HepG2 (cell line): ENCODE measurements around the gene HMGCS2. TPM values are rescaled to one million over a fixed set of nuclear protein-coding genes. Genes with fewer than 3 reads are reported as not detected.

Experiments used
- ARID4A ChIP-seq: sonication (generic); formaldehyde crosslinking; IDR thresholded peaks from 2 replicates; pipeline ENCODE4 v1.5.0; 2020; ENCODE audit warnings: mild to moderate bottlenecking, missing genetic modification reagents, borderline replicate concordance
- HOXA9 ChIP-seq: sonication (generic); formaldehyde crosslinking; IDR thresholded peaks from 2 replicates; pipeline ENCODE4 v1.8.1; 2022; ENCODE audit warnings: missing genetic modification reagents, mild to moderate bottlenecking, moderate library complexity, borderline replicate concordance
- MAFK ChIP-seq, 2 experiments: IDR thresholded peaks in 1 of 2; conservative IDR thresholded peaks in 1 of 2; 2 replicates each; pipeline ENCODE4 v1.6.1; 2011; ENCODE audit warnings: improper control_type of control experiment in 2 of 2, low read length in 2 of 2
- MBD4 ChIP-seq: IDR thresholded peaks from 2 replicates; pipeline ENCODE4 v1.6.1; 2012; ENCODE audit warnings: low read length, inconsistent platforms, borderline replicate concordance
- ZBTB33 ChIP-seq: sonication (generic); formaldehyde crosslinking; IDR thresholded peaks from 2 replicates; pipeline ENCODE4 v1.4.0; 2020; ENCODE audit warnings: missing genetic modification reagents
- ZNF180 ChIP-seq: sonication (generic); formaldehyde crosslinking; IDR thresholded peaks from 2 replicates; pipeline ENCODE4 v1.4.0; 2020; ENCODE audit warnings: low read depth, missing genetic modification reagents, borderline replicate concordance
- polyA plus RNA-seq, 8 experiments: library from polyadenylated mRNA; depleted of rRNA in 3 of 8; stranded (reverse) in 7 of 8; unstranded in 1 of 8; fragments of >200 nt; fragmentation: Illumina TruSeq in 4 of 8; extraction: Trizol in 4 of 8; gene quantifications; 2 replicates each; pipeline versions ENCODE4 v1.2.1 to v1.2.3, GENCODE V29; 2011 to 2016; ENCODE audit warnings: low read depth in 4 of 8, missing spikeins in 1 of 8, mixed read lengths in 1 of 8; ENCODE audit not compliant: insufficient read depth in 1 of 8
- total RNA-seq, 5 experiments: library from RNA; depleted of rRNA; stranded (reverse); fragments of >200 nt; fragmentation: Illumina TruSeq; extraction: Trizol; gene quantifications; 2 replicates each; pipeline ENCODE4 v1.2.3, GENCODE V29; 2016; ENCODE audit warnings: low read depth in 1 of 5

Gene HMGCS2
- total and polyA plus RNA-seq, 2 of the 13 experiments (the other 11 are each of a cell fraction or from before 2014, with no cell fraction given), result 0.44 to 1.5 TPM

GRCh38 chr1:119715542-119715941 lies 53.2 kb downstream of the HMGCS2 start (continued):
- TF ChIP-seq ARID4A (CRISPR knock-in tag), result no peak
- TF ChIP-seq MBD4, result no peak
- no peak for TF ChIP-seq ZNF180 (CRISPR knock-in tag)
- 0 out of 2 replicates have a peak, but pooled peaks have one; percentile 27 for TF ChIP-seq HOXA9 (CRISPR knock-in tag)
- TF ChIP-seq MAFK (conservative IDR thresholded peaks at IDR 0.05 in 1 of 2, IDR thresholded peaks at IDR 0.05 in 1 of 2; ENCODE audit: low read length in 2 of 2), result peak; percentile 83 to 87
- peak; percentile 96 for TF ChIP-seq ZBTB33 (CRISPR knock-in tag)
- TF ChIP-seq, all 625 proteins: peak for 9
